Activated CD8-positive, alpha-beta memory T cell treated with anti-CD3 and anti-CD28 coated beads, Interleukin-2, amount 50 U/mL, for 24 hours (primary cell): ENCODE results near the gene ROBO2.

ENCODE experiments used
- DNase-seq: peaks from one replicate; pipeline ENCODE4 v3.0.0-alpha.2; 2020; ENCODE audit errors: extremely low read depth

ROBO2 gene

DNA sequence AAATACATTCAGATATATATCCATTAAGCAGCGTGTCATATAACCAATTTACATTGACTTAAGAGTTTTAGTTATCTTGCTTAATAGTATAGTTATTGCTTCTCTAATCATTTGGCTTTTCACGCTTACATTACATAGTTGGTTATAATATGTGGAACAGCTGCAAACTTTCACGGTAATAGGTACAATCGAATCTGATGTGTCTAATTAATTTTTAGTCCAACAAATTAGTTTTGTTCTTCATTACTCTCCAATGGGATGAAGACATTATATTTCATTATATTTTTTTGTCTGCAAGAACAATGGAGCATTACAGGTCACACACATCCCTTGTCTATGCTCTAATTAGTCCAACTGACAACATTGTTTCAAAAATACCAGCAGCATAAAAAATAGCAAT, 546.3 kb downstream of the ROBO2 start:
- DNase-seq = no peak

- DNase-seq = no peak
These were observed 549.0 kb downstream of the ROBO2 start for GRCh38 chr3:77588863-77589262.

- DNase-seq = no peak
These were observed 550.3 kb downstream of the ROBO2 start for GRCh38 chr3:77590191-77590590.

GRCh38 chr3:77595371-77595870, 555.5 kb downstream of the ROBO2 start:
- no peak for DNase-seq

DNA sequence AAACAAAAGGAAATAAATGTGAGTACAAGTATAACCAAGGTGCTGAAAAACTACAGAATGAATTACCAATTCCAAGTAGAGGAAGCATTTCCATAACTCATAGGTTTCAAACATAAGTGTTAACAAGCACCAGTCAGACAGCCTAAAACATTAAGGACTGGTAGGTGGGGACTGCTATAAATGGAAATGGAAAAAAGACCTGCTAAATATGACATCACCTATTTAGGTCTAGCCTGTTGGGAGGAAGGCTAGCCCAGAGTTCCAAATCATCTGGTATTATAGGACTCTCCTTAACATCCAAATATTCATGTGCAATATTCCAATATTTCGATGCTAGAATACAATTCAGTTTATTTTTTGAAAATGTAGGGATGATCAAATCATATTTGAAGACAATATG, 560.0 kb downstream of the ROBO2 start:
- DNase-seq = no peak

GRCh38 chr3:77601823-77602415, 562.0 kb downstream of the ROBO2 start:
- DNase-seq = no peak

DNA sequence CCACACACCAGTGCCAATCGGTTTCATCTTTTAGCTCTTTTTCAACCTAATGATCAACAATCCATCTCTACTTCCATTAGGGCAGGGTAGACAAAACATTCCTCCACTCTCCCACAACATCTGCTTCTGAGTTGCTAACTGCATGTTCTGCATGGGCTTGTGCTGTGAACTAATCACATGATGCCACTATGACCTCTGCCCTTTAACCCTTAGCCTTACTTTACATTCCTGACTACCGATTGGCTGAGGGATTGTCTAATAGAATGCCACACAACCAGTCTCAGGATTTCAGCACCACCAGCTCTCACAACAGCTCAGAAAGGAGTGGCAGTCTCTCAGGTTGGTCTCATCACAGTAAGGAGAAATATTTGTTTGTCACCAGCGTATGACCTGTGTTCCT, 562.8 kb downstream of the ROBO2 start:
- DNase-seq = no peak

GRCh38 chr3:77605308-77605707, 565.4 kb downstream of the ROBO2 start:
- DNase-seq = no peak

DNA sequence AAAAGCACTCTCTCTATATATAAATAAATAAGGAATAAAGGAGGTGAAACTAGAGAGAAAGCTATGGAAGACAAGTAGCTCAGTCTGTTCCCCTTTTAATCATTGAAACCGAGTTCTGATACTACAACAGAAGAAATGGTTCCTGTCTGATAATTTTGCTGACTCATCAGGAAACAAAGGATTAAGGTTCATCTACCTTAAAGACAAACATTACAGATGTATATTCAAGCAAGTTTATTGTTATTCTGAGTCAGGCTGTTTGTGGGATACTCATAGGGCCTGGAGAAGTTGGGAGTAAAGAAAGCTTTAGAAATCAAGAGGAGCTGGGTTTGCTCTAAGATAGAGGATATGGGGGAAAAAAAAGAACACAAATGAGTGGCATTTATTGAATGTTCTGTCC, 566.0 kb downstream of the ROBO2 start:
- DNase-seq = no peak

- DNase-seq = no peak
These were observed 566.5 kb downstream of the ROBO2 start for GRCh38 chr3:77606372-77606771.

DNA sequence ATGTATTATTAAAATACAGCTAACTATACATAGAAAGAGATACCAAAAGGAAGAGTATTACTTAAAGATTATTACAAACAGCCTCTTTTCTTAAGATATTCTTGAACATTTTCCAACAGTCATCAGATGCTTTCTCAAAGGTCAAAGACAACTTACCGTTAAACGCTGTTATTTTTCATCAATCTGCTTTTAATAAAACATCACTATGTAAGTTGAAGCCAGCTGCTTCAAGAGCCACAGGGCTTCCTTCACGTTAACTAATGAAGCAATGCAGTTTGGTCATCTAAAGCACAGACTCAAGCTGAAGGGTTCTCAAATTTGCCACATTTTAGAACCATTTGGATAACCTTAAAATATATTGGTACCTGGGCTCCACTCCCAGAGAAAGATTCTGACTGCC, 578.8 kb downstream of the ROBO2 start:
- no peak for DNase-seq

- DNase-seq = no peak
These were observed 580.1 kb downstream of the ROBO2 start for GRCh38 chr3:77620009-77620408.

- DNase-seq = no peak
These were observed 583.6 kb downstream of the ROBO2 start for GRCh38 chr3:77623500-77623899.

GRCh38 chr3:77626157-77626556, 586.3 kb downstream of the ROBO2 start:
- no peak for DNase-seq

- no peak for DNase-seq
These were observed 608.3 kb downstream of the ROBO2 start for GRCh38 chr3:77648214-77648613.

GRCh38 chr3:77648664-77649063, 608.8 kb downstream of the ROBO2 start:
- no peak for DNase-seq

GRCh38 chr3:77652624-77653023, 612.7 kb downstream of the ROBO2 start:
- no peak for DNase-seq

DNA sequence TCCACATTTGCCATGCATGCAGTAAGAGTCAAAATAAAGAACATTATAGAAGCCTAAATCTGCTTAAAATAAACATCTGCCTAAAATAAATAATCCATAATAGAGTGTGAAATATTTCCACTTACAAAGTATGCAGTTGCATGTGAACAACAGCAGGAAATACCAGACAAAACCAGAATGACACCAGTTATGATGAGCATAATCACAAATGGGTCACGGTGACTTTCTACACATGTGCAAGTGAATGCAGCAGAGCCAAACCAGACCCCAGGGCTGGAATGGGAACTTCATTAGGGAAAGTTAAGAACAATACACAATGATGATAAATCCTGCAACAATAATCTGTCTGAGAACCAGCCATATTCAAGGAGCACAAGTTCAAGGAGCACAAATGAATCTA, 615.5 kb downstream of the ROBO2 start:
- no peak for DNase-seq

- no peak for DNase-seq
These were observed 620.8 kb downstream of the ROBO2 start for GRCh38 chr3:77660718-77661117.

GRCh38 chr3:77667901-77668300, 628.0 kb downstream of the ROBO2 start:
- no peak for DNase-seq

GRCh38 chr3:77668376-77668775, 628.5 kb downstream of the ROBO2 start:
- no peak for DNase-seq

GRCh38 chr3:77672016-77672415, 632.1 kb downstream of the ROBO2 start:
- no peak for DNase-seq

GRCh38 chr3:77682162-77682561, 642.3 kb downstream of the ROBO2 start:
- DNase-seq = no peak

DNA sequence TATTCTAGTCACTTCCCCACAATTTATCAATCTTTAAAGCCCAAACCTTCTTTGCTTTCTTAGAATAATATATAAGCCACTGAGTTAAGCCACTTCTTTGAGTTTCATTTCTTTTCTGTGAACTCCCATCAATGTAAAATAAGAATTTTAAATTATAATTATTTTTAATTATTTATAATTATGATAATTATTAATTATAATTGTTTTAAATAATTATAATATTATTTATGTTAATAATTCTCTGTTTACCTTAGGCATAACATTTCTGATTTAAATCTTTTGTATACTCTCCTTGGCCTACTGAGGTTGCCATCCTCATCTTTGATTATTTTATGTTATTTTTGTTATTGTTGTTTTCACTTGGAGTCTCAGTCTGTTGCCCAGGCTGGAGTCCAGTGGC, 644.2 kb downstream of the ROBO2 start:
- DNase-seq = no peak
